IPS-11a (cell line): ENCODE measurements around the gene PLEKHA8.
A peak's percentile ranks its signal among the peaks of the same experiment; 100 is the strongest.
"Not testable (repeated sequence)": the region's sequence is repeated elsewhere in the genome, so short reads cannot be mapped to it uniquely, and the experiment has no call there.

ENCODE experiments used
- H3K4me3 ChIP-seq: one replicate; pipeline ENCODE4 v1.5.1; 2013; ENCODE audit warnings: low read depth, low read length, control low read depth

The PLEKHA8 gene

DNA sequence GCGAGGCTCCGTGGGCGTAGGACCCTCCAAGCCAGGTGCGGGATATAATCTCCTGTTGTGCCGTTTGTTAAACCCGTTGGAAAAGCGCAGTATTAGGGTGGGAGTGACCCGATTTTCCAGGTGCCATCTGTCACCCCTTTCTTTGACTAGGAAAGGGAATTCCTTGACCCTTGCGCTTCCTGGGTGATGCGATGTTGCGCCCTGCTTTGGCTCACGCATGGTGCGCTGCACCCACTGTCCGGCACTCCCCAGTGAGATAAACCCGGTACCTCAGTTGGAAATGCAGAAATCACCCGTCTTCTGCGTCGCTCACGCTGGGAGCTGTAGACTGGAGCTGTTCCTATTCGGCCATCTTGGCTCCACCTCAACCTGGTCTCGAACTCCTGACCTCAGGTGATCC lies 70.4 kb downstream of the PLEKHA8 start:
- H3K4me3 ChIP-seq: not testable (repeated sequence)

DNA sequence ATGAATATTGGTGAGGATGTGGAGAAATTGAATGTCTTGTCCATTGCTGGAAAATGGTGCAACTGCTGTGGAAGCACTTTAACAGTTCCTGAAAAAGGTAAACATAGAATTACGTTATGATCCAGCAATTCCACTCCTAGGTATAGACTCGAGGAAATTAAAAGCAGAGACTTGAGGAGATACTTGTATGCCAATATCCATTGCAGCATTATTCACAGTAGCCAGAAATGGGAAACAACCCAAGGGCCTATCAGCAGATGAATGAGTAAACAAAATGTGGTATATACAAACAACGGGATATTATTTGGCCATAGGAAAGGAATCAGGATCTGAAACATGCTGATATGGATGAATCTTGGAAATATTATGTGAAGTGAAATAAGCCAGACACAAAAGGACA lies 74.1 kb downstream of the PLEKHA8 start:
- no peak overlapping the region for H3K4me3 ChIP-seq

DNA sequence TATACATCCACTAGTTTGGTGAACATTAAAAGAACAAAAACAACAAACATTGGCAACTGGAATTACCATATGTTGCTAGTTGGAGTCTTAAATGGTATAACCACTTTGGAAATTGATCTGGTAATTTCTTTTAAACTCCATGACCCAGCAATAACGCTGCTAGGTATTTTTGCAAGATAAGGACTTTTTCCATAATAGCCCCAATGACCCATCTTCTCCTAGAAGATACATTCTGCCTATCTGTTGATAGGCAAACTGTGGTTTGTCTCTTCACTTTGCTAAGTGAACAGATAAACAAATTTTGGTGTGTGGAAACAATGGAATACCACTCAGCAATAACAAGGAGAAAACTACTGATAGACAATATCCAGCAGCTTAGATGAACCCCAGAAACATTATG lies 75.9 kb downstream of the PLEKHA8 start:
- no peak overlapping the region for H3K4me3 ChIP-seq

DNA sequence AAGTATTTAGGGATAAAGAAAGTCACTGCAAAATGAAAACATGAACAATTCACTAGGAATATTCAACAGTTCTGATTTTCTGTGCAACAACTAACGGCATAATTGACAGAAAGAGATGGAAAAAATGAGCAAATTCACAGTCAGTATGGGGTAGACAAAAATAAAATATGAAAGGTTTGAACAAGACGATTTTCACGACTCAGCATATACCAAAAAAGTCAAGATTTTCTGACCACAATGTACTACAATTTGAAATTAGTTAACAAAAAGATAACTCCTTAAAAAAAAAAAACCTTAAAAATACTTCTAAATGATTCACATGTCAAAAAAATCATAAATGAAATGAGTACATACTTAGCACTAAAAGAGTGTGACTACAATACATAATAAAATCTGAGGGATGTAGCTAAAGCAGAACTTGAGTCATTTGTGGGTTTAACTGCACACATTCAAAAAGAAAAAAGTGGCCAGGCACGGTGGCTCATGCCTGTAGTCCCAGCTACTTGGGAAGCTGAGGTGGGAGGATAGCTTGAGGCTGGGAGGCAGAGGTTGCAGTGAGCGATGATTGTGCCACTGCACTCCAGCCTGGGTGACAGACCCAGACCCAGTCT lies 84.0 kb downstream of the PLEKHA8 start:
- H3K4me3 ChIP-seq: no peak overlapping the region

DNA sequence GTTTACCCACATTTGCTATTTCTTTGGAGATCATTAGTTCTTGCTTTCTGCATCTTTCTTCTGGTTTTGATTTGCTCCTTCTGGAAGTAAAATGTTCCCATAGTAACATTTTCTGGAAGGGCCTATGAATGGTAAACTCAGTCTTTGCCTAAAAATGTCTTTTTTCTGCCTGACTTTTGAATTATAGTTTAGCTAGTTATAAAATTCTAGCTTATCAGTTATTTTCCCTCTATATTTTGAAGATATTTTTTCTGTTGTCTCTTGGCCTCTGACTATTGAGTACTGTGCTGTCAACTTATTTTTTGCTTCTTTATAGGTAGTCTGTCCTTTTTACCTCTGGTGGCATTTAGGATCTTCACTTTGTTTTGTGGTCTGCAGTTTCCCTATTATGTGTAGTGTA lies 84.9 kb downstream of the PLEKHA8 start:
- no peak overlapping the region for H3K4me3 ChIP-seq

DNA sequence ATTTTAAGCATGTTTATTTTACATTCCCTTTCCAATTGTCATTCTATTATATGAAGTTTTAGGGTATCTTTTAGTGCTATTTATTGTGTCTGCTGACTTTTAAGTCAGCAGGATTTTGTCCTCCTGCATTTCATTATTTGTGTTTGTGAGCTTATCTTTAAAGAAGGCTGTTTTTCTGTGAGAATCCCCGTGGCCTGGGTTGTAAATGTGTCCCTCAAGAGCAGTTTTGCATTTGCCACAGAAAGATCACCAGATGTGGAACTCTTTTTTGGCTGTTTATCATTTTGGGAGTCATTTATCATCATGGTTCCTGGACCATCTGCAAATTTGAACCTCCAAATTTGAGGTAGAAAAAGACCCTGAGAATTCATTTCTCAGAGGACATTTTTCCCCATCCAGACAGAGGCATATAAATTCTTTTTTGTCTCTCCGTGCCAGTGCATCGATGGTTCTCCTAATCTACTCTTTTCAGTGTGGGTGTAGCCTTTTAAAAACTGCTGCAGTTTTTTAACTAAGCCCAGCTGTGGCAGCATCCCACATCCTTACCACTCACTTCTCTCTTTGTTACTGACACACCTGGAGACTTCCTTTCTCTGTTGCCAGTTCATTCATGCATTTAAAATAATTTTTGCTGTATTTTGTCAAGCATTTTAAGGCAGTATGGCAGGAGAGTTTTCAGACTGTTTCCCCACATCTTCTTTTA lies 86.5 kb downstream of the PLEKHA8 start:
- H3K4me3 ChIP-seq: no peak overlapping the region

DNA sequence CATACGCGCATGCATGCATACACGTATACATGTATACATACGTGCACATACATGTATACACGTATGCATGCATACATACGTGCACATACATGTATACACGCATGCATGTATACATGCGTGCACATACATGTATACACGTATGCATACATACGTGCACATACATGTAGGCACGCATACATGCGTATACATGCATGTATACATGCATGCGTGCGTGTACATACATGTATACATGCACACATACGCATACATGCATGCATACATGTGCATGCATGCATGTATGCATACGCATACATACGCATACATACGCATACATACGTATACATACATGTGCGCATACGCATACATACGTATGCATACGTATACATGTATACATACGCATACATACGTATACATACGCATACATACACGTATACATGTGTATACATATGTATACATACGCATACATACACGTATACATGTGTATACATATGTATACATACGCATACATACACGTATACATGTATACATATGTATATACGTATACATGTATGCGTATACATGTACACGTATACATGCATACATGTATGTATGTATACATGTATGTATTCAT lies 87.6 kb downstream of the PLEKHA8 start:
- H3K4me3 ChIP-seq: no peak overlapping the region

DNA sequence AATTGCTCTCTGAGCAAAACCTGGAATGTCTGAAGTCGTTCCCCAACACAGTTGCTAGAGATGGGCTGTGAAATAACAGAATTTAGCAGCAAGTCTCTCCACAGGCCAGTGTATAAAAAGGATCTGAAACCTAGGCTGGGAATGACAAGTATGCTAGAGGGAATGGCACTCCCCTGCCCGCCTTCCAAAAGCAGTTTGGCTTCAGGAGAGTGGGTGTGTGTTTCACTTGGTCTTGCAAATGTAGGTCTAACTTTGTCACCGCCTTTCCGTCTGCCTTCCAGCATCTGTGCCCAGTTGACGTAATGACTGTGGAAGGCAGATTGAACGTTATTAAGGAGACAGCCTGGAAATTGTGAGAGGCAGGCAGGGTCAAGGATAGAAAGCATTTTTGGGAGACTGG lies 88.6 kb downstream of the PLEKHA8 start:
- H3K4me3 ChIP-seq: no peak overlapping the region

DNA sequence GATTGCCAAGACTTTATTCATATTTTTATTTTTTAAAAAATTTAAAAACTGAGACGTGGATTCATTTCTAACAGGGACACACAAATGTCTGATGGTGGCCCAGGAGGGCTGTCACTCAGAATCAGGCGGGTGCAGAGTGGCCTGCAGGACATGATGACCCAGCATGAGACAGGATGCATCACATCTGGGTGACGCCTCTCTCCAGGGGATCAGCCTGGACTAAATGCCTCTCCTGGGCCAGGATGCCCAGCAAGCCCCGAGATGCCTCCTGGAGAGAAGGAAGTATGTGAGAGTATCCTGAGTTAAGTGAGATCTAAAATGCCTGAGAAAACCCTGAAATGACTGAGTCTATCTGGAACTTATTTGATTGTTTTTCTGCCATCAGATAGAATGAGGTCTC lies 89.7 kb downstream of the PLEKHA8 start:
- no peak overlapping the region for H3K4me3 ChIP-seq

DNA sequence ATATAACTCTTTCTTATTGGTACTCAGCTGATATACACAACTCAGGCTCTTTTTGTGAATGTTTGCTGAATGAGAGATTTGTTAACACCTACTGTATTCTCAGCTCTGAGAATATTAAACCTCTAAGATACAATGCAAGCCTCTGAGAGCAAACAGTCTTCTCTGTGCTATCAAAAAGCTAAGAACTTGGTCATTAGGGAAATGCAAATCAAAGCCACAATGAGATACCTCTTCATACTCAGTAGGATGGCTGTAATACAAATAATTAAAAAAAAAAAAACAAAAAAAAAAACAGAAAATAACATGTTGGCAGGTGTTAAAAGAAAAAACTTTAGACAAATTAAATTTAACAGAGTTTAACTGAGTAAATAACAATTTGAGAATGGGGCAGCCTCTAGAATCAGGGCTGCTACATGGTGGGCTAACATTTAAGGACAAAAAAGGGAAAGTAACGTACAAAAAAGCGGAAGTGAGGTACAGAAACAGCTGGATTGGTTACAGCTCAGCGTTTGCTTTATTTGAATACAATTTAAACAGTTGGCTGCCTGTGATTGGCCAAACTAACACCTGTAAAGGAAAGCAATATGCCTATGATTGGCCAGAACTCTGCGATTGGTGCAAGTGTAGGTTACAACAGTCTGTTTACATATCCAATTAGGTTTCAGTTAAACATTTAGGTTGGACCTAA lies 91.8 kb downstream of the PLEKHA8 start:
- no peak overlapping the region for H3K4me3 ChIP-seq

DNA sequence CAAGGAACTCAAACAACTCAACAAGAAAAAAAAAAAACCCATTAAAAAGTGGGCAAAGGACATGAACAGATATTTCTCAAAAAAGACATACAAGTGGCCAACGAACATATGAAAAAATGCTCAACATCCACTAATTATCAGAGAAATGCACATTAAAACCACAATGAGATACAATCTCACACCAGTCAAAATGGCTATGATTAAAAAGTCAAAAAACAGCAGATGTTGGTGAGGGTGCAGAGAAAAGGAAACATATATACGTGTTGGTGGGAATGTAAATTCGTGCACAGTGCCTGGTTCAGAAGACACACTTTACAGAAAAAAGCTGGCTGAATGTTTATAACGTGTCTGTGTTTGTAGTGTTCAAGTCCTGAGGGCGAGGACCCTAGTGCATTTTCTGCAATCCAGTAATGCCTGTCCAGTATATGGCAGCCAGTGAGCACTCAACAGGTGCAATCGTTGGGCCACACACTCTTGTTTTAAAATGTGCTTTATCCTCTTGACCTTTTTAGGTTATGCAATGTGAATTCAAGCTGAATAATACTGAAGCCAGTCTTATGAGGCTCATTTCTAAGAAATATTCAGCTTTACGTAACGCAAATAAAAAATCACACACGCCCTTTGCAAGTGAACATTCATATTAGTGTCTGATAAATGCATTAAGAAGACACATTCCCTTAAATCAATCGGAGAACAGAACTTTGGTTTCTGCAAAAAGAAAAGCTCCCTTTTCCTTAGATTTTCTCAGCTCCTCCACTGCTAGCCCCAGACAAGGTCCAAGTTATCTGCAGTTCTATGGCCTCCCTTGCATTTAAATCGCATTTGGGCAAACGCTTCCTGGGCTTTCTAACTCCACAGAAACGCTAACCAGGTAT lies 105.8 kb downstream of the PLEKHA8 start:
- peak overlapping the region; percentile 38 for H3K4me3 ChIP-seq

DNA sequence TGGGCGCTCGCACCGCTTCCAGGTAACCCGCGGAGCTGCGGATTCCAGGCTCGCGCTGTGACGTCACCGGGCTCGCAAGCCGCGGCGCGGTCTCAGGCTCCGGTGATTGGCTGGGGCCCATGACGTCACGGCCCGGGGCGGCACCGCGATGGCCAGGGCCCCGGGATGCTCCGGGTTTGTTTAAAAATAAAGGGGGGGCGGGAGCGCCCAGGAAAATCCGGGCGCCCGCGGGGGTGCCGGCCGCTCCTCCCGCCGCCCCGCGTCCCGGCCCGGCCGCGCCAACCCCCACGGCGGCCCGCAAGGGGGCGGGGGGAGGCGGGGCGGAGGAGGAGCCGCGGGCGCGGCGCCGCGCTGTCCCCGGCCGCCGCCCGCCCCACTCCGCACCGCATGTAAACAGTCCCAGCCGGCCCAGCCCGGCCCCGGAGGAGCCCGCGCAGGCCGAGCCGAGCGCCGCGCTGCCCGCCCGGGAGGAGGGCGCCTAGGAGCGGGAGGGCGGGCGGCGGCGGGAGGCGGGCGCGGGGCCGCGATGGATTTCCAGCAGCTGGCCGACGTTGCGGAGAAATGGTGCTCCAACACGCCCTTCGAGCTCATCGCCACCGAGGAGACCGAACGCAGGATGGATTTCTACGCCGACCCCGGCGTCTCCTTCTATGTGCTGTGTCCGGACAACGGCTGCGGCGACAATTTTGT lies 106.5 kb downstream of the PLEKHA8 start, which contains the start of gene MTURN:
Gene MTURN (plus strand): TSS at position 376 of the 690 bp plus-strand sequence. CDS start 151 bp downstream, at position 527.
- peak within 1 kb of the TSS; percentile 75 for H3K4me3 ChIP-seq

DNA sequence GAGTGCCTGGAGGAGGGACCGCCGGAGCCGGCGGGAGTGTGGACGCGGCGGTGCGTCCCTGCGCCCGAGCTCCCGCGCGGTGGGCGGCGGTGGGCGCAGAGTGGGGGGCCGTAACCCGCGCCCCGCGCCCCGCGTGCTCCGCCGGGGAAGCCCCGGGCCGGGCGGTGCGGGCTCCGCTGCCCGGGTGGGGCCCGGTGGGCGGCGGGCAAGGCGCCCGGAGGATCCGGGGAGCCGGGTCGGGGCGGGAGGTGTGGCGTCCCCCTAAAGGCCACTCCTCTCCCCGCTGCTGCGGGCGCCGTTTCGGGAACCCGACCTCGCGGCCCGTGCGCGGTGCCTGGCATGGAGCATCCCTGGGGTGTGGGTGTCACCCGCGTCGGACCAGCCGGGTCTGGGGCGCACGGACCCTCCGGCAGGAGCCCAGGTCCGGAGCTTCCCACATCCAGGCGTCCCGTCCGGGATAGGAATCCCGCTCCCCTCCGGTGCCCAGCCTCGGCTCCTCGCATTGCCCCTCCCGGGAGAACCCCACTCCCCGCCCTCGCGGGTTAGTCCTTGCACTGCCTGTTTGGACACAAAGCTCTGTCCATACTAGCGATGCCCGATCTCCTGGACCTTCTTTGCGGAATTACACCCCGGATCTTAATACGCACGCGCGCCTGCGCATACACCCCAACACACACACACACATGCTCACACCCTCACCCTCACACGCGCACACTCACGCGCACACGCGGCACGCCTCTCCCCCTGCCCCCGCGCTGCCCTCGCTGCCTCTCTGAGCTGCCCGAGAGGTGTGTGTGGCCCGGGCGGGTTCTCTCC lies 107.3 kb downstream of the PLEKHA8 start:
- H3K4me3 ChIP-seq: peak overlapping the region; percentile 75

DNA sequence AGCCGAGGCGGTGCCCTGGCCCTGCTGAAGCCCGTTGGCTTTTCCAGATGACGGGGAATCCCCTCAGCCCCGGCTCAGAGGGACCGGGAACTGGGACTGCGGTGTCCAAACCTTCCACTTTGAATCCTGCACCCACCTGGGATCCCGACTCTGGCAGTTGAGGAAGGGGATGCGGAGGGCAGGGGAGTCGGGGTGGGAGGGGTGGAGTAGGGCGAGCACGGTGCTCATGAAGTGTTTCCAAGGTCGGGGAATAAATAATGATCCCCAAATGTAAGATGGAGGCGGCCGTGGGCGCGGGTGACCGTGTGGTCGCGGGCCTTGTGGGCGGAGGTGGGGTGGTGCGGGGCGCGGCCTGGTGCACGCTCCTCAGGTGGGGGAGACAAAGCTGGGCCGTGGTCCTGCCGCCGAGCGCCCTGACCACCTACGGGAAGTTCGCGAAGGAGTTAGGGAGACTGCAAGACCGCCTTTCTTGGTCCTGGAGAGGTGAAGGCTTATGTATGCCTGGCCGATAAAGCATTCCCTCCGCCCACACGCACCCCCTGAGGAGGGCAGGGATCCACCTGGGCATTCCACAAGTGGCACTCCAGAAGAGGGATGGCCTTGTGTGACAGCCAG lies 108.0 kb downstream of the PLEKHA8 start:
- peak overlapping the region; percentile 75 for H3K4me3 ChIP-seq

DNA sequence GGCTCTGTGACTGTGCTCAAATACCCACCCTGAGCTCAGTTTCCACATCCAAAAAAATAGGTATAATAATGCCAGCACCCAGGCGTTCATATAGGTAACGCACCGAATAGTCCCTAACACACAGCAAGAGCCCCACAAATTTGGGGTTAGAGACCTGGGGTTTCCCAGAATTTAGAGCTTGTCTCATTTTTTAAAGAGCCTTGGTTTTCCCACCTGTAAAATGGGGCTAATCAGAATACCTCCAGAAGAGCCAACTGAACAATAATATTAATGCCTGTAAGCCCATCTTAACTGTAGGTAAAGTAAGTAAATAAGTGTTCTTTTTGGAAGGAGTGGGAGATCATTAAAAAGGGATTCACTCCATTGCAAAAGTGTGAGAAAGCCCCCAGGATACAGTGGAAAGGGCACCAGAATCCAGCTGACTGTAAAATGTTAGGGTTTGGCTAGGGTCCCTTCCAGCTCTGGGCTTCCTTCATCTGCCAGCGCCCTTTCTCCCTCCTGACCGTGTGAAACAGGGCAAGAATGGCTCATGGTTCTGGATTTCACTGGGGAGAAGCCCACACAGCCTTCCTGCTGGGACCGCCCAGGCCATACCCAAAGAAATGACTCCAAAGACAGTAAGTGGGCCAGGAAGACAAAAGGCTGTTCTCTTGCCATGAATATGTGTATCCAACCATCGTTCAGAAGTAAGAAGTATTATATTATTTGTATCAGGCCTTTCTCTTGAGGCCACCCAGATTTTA lies 108.7 kb downstream of the PLEKHA8 start:
- H3K4me3 ChIP-seq: peak overlapping the region; percentile 75

DNA sequence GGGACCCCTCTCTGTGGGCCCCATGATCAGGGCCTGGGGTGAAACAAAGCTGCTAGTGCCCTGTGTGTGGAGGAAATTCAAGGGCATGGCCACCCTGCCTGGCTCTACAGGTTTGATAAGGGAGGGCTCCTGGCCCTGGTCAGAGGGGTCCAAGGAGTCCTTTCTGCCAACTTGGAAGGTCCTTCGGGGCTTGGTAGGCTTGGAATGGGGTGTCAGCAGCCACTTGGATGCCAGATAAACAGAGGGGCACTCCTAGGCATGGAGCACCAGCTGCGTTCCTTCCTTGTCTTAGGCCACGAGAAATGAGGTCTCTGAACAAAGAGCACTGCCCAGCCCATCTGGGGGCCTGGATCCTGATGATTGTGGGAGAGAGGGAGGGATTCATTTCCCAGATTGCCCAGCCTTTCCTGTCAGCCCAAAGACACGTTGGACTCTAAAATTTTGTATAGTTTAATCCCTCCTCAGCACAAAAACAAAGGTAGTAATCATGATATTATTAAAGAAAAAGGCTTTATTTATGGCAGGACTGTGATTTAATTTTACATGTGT lies 111.7 kb downstream of the PLEKHA8 start:
- no peak overlapping the region for H3K4me3 ChIP-seq

DNA sequence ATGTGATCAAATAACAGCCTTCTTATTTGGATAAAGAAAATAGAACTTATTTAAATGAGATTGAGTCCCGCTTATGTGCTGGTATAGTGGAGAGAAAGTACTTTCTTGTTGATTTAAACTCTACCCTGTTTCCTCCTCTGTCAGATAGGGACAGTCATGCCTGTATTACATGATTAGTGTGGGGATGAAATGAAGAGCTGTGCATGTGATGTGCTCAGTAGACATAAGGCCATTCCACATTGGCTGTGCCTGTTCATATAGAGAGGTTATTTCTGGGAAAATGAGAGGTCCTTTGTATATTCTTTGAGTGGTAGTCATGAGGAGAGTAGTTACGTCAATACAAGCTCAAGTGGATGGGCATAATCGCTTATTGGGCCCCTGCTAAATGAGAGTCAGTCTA lies 112.2 kb downstream of the PLEKHA8 start:
- H3K4me3 ChIP-seq: no peak overlapping the region

DNA sequence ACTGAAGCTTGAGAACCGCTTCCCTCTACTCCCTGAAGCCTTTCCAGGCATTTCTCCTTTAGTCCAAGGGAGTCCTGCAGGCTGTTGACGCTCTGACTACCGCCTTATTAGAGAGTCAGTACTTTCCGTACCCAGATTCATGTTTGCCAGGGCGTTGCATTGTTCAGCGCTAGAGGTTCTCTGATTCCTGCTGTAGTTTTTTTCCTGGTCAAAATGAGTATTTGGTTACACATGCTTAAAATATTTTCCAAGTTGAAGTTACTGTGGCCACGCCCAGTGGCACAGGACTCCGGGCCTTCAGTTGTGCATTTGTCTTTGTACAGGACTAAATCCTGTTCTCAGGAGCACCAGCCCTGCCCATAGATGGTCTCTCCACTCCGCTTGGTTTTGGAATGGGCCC lies 114.5 kb downstream of the PLEKHA8 start:
- H3K4me3 ChIP-seq: no peak overlapping the region
